Adipose tissue (tissue), 3 donors: ENCODE data around the gene RNF26. TPM values are rescaled to one million over a fixed set of nuclear protein-coding genes. Genes with fewer than 3 reads are reported as not detected.

ENCODE experiments used
- H3K27ac ChIP-seq: one replicate; pipeline ENCODE4 v1.5.1; 2013; ENCODE audit warnings: low read depth, low read length
- WGBS, 3 donors: extraction: QIAGEN DNeasy Blood & Tissue Kit; methylation state at CpG; one replicate each; pipeline ENCODE4 v1.1.7; 2013; 5-methylcytosine and 5-hydroxymethylcytosine counted together
- polyA plus RNA-seq, 3 donors: library from polyadenylated mRNA; stranded (reverse); fragments of 200-250 nt; gene quantifications; one replicate each; pipeline ENCODE4 v1.2.3, GENCODE V29; 2013
- donor health status: healthy with polysubstance abuse.
- donor health status: Bipolar disorder and iron deficiency.
- donor health status: healthy.

The RNF26 gene
- polyA plus RNA-seq, 3 donors = 8.8 to 16.3 (median 11.1) TPM

- 79 to 85% (median 80%) methylated on average over 20 of the region's 20 CpGs for WGBS, 3 donors
- H3K27ac ChIP-seq = no peak overlapping the region
Measured at GRCh38 chr11:119310682-119311052, 23.7 kb upstream of the RNF26 start.

- 59 to 76% (median 63%) methylated on average over 18 of the region's 18 CpGs for WGBS, 3 donors
Measured at GRCh38 chr11:119314726-119315125, 19.6 kb upstream of the RNF26 start.

GRCh38 chr11:119315131-119316015 lies 19.0 kb upstream of the RNF26 start:
- 5 to 13% (median 11%) methylated on average over 26 to 29 of the region's 29 CpGs for WGBS, 3 donors
- no peak overlapping the region for H3K27ac ChIP-seq

More at GRCh38 chr11:119314726-119315125, 19.6 kb upstream of the RNF26 start:
- H3K27ac ChIP-seq = no peak overlapping the region

GRCh38 chr11:119316016-119316728 lies 18.2 kb upstream of the RNF26 start:
- peak overlapping the region; percentile 39 for H3K27ac ChIP-seq
- WGBS, 3 donors = 0 to 1% (median 1%) methylated on average over 33 to 46 of the region's 46 CpGs

GRCh38 chr11:119316729-119317591 lies 17.4 kb upstream of the RNF26 start, which contains the start of gene MCAM:
Gene MCAM, minus strand, starts transcription at chr11:119317130. Its CDS starts 29 bp downstream, at chr11:119317101.
- 2 to 5% (median 3%) methylated on average over 58 to 74 of the region's 74 CpGs for WGBS, 3 donors
- H3K27ac ChIP-seq = peak within 1 kb of the TSS; percentile 39

GRCh38 chr11:119317592-119318239 lies 16.6 kb upstream of the RNF26 start:
- no peak overlapping the region for H3K27ac ChIP-seq
- 53 to 77% (median 57%) methylated on average over 14 of the region's 14 CpGs for WGBS, 3 donors

GRCh38 chr11:119318240-119319135 lies 15.8 kb upstream of the RNF26 start:
- 54 to 69% (median 58%) methylated on average over 22 of the region's 22 CpGs for WGBS, 3 donors
- no peak overlapping the region for H3K27ac ChIP-seq

- 71 to 90% (median 75%) methylated on average over 7 to 8 of the region's 8 CpGs for WGBS, 3 donors
- H3K27ac ChIP-seq = peak overlapping the region; percentile 53
Measured at GRCh38 chr11:119319136-119319699, 15.1 kb upstream of the RNF26 start.

- 48 to 84% (median 51%) methylated on average over 11 of the region's 11 CpGs for WGBS, 3 donors
- H3K27ac ChIP-seq = peak overlapping the region; percentile 53
Measured at GRCh38 chr11:119319700-119320239, 14.6 kb upstream of the RNF26 start.

- WGBS, 3 donors = 34 to 62% (median 36%) methylated on average over 14 to 17 of the region's 17 CpGs
Measured at GRCh38 chr11:119320240-119320775, 14.0 kb upstream of the RNF26 start.

GRCh38 chr11:119320776-119321524 lies 13.4 kb upstream of the RNF26 start:
- peak overlapping the region; percentile 44 for H3K27ac ChIP-seq
- WGBS, 3 donors = 1 to 4% (median 3%) methylated on average over 42 to 60 of the region's 60 CpGs

More at GRCh38 chr11:119320240-119320775, 14.0 kb upstream of the RNF26 start:
- peak overlapping the region; percentile 44 for H3K27ac ChIP-seq

GRCh38 chr11:119322360-119322739 lies 12.0 kb upstream of the RNF26 start:
- 37 to 61% (median 43%) methylated on average over 6 of the region's 6 CpGs for WGBS, 3 donors
- H3K27ac ChIP-seq = no peak overlapping the region

GRCh38 chr11:119322921-119323531 lies 11.3 kb upstream of the RNF26 start:
- H3K27ac ChIP-seq = no peak overlapping the region
- 84 to 86% (median 85%) methylated on average over 20 of the region's 20 CpGs for WGBS, 3 donors

- H3K27ac ChIP-seq = no peak overlapping the region
- WGBS, 3 donors = 17 to 20% (median 18%) methylated on average over 8 of the region's 8 CpGs
Measured at GRCh38 chr11:119323532-119324033, 10.7 kb upstream of the RNF26 start.

GRCh38 chr11:119324189-119324588 lies 10.1 kb upstream of the RNF26 start:
- WGBS, 3 donors = 49 to 68% (median 57%) methylated on average over 4 of the region's 4 CpGs
- no peak overlapping the region for H3K27ac ChIP-seq
